Fibroblast of gingiva (primary cell): ENCODE results near the gene CDH22.

Source experiments
- DNase-seq: peaks from one replicate; pipeline ENCODE4 v3.0.0-alpha.2; 2011; ENCODE audit warnings: low read depth

The CDH22 gene

DNA sequence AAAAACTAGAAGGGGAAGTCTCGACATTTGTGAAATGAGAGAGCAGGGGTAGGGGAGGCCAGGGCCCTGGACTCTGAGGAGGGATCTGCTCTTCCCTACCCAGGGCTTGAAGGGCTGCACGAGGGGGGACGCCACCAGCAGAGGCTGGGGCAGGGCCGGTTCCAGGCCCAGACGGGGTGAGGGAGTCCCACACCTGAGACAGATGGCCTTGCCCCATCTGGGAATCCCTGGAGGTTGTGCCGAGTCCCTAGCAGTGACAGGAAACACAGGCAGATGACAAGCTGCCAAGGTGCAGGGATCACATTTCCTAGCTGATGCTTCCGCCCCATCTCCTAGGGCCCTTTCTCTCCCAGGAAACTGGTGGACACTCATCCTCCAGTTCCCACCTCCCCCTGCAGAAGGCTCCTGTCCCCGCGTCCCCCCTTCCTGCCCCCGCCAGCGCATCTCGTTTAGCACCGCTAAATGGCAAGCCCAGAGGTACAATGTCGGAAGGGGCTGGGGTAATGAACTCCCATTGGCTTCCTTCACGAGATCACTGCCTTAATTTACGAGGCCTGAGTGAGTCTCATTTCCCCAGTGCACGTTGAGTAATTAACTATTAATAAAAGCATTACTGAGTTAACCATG, 35.2 kb upstream of the CDH22 start:
- DNase-seq: no peak

DNA sequence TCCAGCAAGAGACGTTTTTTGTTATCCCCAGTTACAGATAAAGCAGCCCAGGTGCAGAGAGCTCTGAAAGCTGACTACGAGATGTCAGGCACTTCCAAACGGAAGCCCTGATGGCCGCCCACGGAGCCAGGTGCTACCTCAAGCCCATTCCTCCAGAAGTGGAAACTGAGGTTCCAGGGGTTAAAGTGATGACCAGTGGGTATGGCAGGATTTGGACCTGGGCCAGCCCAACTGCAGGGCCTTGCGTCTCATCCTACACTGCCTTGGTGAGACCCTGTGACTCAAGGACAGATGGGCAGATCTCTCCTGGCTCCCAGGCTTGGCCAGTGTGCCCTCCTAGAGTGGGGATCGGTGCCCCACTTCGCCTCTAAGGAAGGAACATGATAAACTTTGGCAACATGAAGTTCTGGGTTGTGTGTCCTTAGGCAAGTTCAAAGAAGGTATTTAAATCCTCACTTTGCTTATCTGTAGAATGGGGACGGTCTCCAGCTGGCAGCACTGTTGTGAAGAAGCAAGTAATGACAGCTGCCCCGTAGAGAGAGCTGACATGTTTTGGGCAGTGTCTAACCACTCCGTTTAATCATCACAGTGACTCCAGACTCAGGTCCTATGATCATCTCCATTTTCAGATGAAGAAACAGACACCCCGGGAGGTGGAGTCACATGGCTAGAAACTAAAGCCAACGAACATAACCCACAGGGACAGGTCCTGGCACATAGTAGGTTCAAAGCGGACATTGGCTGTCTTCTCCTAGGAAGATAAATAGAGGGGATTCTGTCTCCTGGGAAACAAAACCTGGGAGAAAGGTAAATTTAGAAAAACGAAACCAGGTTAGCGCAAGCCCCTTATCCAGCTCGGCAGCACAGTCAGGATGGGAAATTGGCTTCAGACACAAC, 34.4 kb upstream of the CDH22 start:
- no peak for DNase-seq

DNA sequence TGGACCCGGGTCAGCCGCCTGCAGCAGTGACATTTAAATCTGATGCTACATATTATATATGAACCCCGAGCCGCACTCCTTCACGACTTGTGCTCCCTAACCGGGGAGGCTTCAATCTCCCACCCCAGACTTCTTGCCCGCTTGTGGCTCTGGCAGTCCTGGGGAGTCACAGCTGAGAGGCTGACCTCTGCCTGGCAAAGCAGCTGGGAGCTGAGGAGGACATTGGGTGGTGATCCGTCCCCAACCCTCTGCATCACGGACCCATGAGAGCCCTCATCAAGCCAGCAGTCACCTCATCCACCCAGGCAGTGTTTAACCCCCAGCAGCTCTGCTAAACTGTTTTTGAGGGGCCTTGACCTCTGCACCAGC, 33.7 kb upstream of the CDH22 start:
- no peak for DNase-seq

DNA sequence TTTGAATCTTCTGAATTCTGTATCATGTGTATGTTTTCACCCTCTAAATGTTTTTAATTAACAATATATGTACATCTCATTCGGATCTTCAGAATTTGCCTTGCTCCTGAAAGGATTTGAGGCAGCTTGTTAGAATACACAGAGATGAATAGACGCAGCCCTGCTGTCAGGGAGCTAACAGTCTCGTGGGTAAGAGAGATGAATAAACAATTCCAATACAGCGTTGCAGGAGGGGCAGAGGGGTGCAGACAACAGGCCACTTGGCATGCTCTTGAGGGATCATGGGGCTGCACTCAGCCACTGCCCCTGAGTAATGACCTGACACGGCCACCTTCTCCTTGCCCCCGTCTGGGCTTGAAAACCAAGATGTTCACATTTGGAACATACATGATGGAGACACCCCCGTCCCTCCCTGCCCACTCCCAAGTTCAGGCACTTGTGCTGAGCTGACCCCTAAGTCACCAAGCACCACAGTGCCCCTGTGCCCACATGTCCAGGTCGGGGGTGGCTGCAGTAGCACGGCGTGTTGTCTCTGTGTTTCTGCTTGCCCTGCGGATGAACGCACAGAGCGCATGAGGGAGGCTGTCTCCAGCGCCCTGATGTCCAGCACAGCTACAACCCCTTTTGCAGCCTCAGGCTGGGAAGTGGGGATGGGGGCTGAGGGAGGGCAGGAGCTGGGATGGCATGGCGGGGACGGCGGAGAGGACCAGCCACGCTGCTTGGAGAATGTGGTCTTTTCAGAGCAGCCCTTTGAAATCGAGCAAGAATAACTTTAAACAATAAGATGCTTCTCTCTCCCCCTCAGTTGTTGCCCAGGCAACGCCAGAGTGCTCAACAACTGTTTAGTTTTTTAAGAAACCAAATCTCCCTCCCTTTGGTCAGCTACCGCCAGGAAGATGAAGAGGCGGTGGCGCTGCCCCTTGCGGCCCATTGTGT, 33.0 kb upstream of the CDH22 start:
- DNase-seq: no peak

DNA sequence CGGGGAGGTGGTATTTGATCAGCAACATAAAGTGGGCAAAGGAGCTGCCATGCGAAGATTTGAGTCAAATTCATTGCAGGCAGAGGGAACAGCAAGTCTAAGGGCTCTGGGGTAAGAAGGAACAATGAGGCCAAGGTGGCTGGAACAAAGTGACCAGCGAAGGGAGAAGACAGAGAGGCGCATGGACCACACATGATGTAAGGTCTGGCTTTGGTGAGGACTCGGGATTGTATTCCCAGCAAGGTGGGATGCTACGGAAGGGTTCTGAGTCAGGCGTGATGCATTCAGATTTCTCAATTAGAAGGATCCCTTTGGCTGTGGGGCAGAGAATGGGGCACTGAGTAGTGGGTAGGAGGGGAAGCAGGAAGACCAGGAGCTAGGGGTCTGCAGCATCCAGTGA, 30.7 kb upstream of the CDH22 start:
- no peak for DNase-seq

DNA sequence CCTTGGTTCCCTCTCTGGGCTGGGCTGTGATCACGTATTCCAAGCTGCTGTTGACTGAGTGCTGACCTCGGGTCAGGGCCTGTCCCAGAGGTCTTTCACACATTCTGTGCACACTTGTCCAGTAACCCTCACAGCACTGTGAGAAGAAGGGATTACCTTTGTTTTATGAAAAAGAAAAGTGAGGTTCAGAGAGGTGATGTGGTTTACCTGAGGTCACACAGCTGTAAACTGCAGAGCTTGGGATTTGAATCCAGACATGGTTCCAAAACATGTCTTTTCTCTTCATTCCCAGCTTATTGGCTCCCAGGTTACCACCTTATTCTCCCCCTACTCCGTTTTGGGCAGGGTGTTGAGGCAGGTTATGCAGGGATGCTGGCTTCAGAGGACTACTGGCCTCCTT, 28.4 kb upstream of the CDH22 start:
- DNase-seq: no peak

DNA sequence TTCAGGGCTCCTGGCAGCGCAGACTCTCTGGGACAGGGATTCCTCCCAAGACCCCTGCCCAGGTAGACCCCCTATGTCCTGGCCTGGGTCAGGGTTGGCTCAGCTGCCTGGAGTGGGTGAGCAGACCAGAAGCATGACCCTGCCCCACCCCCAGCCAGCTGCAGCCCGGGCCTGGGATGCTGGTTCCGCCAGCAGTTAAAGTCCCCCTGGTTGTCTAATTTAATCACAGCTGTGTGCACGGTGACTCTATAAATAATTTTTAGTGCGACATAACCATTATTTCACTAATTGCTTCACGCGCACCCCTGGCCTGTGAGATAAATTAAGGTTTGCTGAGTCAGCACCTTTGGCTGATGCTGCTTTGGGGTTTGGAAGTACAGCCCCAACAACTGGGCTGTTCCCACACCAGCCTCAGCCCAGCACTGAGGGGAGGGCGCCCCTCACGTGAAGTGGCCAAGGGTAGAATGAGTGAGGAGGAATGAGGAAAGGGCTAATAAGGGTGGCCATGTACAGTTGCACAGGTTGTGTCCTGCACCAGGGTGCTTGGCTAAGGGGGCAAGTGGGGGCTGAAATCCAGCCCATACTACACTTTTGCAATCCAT, 26.1 kb upstream of the CDH22 start:
- DNase-seq: no peak

DNA sequence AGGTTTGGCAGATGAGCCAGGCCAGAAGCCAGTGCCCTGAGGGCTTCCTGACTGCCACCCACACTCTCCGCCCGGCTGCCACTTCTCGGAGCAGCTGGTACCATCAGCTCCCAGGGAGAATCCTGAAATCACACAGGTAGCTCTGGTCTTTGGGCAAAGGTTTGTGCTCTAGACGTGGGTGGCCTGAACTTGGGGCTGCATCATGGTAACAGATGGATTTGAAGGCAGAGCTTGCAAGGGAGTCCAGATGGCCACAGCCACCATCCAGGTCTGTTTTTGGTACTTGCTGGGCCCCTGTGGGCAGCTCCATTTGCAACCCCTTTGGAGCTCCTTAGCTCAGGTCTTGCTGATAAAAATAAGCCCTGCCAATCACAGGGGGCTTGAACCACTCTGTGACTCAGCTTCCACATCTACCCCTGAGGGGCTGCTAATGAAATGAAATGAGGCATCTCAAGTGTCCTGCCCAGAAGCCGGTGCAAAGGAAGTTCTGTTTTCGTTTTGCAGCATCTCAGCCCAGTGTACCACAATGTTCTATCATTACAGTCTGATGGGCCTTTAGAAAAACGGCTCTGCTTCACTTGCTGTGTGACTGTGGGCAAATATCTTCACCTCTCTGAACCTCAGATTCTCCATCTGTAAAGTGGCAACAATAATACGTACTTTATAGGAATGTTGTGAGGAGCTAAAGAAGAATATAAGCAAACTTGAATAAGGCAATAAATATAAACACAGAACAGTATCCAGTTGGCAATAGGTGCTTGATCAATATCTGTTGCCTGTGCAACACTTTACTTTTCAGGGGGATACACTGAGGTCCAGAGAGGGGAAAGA, 25.1 kb upstream of the CDH22 start:
- DNase-seq: no peak

DNA sequence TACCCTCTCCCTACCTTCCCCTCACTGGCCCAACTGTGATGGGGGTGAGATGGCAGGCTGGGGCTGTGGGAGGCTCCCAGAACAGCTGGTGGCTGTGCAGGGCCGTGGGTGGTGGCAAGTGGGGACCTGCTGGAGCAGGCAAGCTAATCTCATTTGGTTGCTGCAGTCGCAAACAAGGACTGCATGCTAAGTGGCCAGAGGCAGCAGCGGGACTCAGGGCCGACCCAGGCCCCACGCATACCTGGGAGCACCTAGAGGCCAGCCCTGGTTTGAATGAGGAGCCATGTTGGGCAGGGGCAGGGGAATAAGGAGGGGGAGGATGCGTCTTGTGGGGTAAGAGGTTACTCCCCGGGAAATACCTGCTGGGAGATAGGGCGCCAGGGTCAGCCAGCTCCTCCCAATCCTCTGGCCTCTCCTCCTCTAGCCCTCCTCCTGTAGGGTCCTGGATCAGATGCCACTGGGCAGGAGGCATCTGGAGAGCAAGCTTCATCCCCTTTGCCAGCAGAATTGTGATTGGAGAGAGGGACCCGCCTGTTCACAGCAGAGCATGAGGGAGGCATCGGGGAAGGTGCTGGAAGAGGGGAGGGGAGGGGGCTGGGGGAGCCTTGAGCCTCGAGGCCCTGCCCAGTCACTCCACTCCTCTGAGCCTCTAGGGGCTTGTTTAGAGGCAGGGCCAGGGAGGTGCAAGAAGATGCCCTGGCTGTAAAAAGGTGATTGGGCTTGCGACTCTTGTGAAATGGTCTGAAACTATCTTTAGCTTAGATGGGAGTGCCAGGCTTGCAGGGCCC, 24.3 kb upstream of the CDH22 start:
- DNase-seq: no peak

DNA sequence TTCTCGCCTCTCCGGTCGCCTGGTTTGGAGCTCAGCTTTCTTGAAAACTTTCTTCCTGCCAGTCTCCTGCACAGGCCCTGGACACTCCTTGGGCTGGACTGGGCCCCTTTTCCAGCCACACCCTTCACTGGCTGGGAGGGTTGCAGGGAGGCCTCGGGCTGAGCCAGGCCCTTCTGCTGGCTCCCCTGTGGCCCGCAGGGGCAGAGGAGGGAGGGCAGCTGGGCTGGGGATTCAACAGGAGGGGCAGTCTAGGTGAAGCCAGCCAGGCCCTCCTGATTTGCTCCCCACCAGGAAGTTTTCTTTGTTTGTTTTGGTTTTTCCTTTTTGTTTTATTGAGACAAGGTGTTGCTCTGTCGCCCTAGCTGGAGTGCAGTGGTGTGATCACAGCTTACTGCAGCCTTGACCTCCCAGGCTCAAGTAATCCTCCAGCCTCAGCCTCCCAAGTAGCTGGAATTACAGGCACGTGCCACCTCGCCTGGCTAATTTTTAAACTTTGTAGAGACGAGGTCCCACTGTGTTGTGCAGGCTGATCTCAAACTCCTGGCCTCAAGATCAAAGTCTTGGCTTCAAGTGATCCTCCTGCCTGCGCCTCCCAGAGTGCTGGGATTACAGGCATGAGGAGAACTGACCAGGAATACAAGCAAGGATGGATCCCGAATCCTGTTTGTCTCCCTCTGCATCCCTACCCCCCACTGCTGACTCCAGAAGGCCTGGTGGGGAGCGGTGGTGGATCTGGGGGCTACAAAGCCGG, 23.5 kb upstream of the CDH22 start:
- DNase-seq: no peak

DNA sequence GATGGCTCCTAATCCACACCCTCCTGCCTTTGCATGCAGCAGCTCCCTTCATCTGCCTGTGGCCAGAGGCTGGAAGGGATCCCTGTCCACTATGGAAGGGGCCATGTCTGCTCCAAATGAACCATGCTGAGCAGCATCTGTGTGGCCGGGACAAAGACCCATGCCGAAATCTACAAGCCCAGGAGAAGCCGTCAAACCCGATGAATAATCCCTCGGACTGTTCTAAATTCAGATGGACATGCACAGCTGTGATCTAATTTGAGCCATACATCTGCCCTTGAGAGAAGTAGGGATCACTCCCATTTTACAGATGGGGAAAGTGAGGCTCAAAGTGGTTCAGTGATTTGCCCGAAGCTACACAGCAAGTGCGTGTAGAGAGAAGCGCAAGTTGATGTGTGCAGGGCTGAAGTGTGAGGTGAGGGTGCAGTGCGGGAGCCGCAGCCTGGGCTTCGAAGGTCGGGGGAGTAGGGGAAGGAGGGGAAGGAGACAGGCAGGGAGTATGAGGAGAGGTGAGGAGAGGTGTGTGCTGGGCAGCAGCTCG, 22.6 kb upstream of the CDH22 start:
- no peak for DNase-seq

DNA sequence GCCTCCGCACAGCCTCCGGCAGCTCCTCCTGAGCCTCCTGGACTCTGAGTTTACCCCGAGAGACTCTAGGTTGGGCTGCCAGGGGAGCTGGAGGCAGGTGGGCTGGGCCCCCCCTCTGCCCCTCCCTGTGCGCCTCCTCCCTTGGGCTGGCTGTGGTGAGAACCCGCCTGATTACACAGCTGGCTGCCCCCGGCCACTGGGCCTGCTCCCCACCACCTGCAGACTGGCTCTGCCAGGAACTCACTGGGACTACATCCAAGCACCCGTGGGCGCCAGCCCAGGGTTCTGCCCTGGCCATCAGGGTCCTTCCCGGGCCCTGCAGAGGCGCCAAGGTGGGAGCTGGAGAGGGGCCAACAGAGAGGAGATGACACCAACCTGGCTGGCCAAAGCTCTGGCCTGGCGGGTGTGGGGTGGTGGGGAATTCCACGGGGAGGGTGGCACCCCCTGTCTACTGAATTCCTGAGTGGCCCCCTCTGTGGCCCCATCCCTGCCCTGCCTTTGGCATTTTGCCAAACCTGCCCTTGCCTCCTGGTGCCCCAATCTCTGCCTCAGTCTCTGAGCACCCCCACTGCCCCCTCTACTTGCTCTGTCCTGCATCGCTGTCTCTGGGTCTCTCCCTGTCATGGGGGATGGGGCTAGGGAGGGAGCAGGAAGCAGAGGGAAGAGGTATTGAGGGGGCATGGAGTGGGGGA, 21.9 kb upstream of the CDH22 start:
- DNase-seq: no peak

DNA sequence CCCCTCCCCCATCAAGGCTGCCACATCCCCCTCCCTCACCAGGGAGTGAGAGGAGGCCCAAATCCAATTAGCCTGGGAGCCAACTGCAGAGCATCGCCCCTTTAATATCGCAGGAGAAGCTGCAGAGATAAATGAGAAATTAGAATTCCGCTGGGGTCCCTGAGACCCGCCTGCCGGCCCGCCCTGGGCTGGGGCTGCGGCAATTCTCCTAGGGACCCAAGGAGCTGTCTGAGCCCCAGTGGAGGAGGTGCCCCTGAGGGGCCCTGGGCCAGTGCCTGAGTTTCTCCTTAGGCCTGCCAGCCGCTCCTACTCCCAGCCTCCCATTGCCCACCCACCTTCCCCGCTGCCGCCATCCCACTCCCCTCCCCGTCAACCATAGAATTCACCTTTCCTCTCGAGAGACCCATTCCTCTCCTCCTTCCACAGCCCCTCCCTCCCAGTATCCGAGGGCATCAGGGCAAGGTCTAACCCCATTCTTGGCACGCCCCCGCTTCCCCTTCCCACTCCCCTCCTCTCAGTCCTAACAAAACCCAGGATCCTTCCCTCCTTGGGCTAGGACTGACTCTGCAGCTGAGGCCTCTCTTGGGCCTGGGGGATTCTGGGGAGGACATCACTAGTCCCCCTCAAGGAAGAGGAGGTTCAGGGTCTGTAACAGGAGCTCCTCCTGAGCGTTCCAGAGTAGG, 20.0 kb upstream of the CDH22 start:
- no peak for DNase-seq

DNA sequence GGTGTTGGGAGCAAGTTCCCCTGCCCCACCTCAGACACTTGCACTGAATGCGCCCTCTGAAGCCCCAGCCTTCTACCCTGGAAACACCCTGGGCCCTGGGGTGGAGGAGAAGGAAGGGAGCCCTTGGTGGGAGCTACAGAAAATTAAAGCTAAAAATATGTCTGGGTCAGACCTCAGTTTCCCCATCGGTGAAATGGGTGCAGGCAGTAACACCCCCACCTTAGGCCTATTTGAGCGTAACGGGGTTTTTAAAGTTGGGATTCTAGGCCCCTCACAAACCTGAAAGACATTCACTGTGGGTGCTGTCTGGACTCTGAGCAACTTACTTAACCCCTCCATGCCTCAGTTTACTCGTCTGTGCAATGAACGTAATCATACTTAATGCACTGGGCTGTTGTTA, 19.3 kb upstream of the CDH22 start:
- no peak for DNase-seq

DNA sequence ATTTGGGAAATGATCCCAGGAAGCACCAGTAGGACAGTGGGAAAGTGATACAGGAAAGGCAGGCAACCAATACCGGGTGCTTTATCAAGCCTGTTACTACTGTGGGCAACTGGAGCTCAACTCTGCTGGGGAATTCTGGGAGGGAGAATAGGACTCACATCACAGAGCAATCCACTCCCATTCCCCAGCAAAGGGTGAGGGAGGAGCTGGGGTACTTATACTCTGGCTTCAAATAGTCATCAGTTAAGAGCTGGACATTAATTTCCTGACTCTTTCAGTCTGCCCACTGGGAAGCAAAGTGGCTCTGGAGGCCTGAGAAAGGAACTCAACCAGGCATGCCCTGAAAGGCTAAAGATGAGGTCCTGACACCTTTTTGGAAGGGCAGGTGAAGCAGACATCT, 17.5 kb upstream of the CDH22 start:
- no peak for DNase-seq

DNA sequence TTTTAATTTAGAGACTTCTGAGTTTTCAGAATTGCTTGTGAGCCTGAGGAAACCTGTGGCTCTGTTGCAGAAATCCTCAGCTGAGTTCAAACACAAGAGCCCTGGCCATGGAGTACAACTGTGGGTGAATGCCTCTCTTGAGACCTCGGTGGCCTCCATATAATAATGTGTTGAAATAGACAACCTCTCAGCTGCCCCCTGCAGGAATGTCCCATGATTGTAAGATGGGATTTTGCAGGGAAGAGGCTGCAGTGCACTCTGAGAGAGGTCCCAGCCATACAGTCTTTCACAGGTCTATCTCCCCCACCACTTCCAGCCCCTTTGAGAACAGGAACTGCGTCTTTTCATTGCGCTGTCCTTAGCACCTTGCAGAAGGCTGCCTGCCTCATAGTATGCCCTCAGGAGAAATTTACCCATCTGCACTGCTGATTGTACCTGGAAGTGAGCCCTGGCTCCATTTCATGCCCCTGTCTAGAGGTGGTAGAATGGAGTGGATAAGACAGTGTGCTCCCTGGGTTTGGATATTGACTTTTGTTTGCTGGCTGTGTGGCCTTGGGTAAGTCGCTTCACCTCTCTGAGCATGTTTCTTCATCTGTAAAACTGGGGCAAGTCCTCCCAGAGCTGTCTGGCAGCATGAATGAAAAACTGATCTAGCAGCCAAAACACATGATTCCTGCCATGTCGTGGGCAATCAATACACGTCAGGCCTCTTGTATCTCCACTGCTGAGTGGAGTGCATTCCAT, 16.8 kb upstream of the CDH22 start:
- DNase-seq: no peak

DNA sequence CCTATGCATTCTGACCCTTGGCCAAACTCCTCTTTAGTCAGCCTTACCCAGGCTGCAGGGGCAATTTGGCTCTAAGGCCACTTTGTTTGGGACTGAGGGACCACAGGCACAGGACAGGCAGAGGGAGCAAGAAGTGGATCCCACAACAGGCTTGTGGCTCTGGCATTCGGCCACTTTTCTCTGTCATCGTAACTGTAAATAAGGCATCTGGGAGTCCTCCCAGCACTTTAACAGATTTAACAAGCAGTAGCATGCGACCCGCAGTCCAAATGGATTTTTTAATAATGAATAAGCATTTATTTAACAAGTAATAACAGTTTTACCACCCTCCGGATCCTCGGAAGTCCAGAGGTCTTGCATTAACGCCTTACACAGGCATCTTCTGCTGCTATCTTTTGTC, 16.1 kb upstream of the CDH22 start:
- no peak for DNase-seq

DNA sequence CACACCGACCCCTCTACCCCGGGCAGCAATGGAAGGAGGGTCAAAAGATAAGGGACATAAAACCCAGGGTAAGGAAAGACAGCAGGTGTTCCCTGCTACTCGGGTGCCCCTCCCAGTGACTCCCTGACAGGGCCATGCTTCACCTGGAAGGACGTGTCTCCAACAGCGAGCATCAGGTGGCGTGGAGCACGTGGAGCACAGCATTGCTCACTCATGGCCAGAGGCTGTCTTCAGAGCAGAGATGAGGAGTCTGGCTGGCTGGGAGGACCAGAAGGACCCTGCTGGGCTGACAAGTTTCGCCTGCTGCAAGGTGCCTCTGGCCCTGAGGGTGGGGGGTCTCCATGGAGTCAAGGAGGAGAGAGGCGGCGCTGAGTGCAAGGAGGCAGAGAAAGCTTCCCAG, 15.3 kb upstream of the CDH22 start:
- no peak for DNase-seq
